Measurements from ENCODE around the gene STYXL1.
"Not testable (repeated sequence)": the region's sequence is repeated elsewhere in the genome, so short reads cannot be mapped to it uniquely, and the experiment has no call there.

Gene STYXL1

GRCh38 chr7:76023002-76023401 is 24.8 kb downstream of the STYXL1 start:
- DNase-seq, result no peak

GRCh38 chr7:76022026-76022780 is 25.6 kb downstream of the STYXL1 start:
- DNase-seq, result no peak

- DNase-seq, result peak; percentile 62
These were observed 27.6 kb downstream of the STYXL1 start for GRCh38 chr7:76020031-76020714.

GRCh38 chr7:76018520-76018919 is 29.3 kb downstream of the STYXL1 start:
- not testable (repeated sequence) for DNase-seq

DNA sequence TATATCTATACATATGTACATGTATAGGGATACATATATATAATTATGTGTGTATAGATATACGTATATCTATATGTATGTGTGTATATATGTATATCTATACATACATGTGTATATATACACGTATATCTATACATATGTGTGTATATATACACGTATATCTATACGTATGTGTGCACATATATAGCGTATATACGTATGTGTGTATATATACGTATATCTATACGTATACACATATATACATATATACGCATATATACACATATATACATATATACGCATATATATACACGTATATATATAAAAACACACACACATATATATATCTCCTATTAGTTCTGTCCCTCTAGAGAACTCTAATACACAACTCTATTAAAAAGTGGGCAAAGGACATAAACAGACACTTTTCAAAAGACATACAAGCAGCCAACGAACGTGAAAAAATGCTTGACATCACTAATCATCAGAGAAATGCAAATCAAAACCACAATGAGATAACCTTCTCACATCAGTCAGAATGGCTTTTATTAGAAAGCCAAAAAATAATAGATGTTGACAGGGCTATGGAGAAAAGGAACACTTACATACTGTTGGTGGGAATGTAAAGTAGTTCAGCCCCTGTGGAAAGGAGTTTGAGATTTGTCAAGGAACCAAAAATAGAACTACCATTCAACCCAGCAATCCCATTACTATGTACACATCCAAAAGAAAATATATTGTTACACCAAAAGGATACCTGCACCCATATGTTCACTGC is 31.4 kb downstream of the STYXL1 start:
- no peak for DNase-seq

GRCh38 chr7:76011442-76011861 is 36.3 kb downstream of the STYXL1 start:
- DNase-seq, result no peak

DNA sequence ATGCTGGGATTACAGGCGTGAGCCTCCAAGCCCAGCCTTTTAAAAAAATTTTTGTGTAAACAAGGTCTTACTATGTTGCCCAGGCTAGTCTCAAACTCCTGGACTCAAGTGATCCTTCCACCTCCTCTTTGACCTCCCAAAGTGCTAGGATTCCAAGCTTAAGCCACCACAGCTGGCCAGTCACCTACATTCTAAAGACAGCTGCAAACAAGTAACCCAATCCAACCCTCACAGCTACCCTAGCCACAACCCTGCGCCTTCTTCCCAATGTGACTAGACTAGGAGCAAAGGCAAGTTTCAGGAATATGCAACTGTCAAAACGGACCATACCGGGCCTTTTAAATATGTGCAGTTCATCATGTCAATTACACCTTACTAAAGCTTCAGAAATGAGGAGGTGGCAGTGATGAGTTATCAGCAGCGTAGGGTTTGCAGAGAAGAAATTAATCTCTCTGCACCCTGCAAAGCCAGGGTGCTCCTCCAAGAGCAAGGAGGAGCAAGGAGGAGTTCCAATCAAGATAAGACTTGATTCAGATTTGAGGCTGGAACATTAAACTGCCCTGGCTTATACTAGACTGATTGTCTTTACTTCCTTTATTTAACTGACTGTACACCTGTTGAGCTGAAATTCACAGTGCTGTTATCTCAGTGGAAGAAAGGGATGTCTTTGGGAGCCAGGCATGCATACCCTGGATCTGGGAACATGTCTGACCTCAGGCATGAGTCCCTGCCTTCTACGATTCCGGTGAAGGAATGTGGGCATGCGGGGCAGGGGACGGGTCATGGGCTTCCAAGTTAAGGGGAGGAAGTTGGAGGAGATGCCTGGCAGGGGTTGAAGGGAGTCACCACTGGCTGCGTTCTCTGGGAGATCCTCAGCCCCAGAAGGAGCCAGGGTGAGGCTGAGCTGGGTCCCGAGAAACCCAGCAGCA is 37.9 kb downstream of the STYXL1 start:
- no peak for DNase-seq

DNA sequence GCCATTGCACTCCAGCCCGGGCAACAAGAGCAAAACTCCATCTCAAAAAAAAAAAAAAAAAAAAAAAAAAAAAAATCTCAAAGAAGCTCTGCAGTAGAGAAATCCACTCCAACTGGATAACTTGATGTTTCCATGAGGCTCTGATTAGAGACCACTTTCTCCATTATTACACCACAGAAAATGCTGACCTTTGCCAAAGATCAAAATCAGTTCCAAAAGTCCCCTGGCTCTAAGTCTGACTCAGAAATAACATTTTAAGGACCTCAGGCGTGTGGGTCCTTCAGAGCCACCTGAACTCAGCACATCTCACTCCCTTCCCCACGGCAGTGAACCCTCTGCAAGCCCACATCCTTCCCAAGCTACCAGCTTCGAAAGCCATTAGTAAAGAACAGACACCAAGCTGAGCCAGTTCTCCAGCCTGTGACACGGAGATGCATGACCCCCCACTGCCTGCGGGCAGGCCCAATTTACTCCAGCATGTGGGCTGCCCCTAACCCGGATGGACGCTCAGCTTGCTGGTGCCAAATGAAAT is 39.6 kb downstream of the STYXL1 start:
- DNase-seq, result peak; percentile 29

DNA sequence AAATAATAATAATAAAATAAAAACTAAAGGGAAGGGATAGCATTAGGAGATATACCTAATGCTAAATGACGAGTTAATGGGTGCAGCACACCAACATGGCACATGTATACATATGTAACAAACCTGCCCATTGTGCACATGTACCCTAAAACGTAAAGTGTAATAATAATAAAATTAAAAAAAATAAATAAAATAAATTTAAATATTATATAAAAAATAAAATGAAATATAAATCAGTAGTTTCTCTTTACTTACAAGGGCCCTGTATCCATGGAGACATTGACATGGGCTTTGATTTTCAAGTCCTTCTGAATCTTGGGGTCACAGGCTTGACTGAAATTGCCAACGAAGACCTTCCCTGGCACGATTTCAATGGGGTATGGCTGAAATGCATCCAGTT is 42.8 kb downstream of the STYXL1 start:
- DNase-seq, result not testable (repeated sequence)

DNA sequence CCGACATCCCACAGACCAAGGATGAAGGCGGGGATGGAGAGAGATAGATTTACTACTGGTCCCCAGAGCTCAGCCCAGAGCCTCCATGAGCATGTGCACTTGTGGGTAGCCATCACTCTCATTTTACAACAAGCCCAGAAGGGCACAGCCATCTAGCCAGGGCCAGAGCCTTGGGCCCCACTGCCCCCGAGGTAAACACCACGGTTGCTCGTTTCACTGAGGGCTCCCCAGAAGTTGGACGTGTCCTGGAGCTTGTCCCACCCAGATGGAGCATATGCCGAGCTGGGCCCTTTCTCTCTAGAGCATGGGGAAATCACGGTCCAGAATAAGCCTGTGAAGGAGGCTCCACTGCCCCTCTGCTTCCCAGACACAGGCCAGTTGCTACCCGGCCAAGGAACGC is 44.4 kb downstream of the STYXL1 start:
- no peak for DNase-seq

DNA sequence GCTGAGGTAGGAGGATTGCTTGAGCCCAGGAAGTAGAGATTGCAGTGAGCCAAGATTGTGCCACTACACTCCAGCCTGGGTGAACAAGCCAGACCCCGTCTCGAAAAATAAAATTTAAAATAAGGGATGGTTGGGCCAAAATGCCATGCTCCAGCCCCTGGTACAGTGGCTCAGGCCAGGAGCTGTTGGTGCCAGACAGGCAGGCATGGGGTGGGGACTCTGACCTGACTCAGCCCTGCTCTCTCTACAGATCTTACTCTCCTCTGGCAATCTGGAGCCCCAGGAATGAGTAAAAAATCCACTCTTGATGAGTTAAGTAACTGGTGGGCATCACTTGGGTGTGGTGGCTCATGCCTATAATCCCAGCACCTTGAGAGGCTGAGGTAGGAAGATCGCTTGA is 45.0 kb downstream of the STYXL1 start:
- no peak for DNase-seq

GRCh38 chr7:76002139-76002538 is 45.7 kb downstream of the STYXL1 start:
- no peak for DNase-seq

DNA sequence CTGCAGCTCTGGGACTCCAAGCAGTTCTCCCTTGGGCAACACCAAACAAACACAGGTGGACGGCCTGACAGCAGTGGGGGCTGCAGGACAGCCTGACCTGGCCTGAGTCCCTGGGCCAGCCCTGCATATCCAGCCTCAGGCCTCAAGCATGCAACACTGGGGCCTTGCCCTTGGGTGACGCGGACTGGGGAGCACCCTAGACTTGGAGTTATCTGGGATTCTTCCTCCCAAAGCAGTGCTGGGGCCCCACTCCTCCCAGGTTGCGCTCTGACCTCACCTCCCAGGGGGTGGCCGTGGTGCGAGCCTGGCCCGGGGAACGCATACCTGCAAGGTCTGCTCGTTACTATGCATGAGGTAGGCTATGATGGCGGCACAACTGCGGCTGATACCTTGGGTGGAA is 47.2 kb downstream of the STYXL1 start:
- DNase-seq, result no peak

- no peak for DNase-seq
These were observed 49.8 kb downstream of the STYXL1 start for GRCh38 chr7:75998038-75998437.

- no peak for DNase-seq
These were observed 51.3 kb downstream of the STYXL1 start for GRCh38 chr7:75996476-75996875.

DNA sequence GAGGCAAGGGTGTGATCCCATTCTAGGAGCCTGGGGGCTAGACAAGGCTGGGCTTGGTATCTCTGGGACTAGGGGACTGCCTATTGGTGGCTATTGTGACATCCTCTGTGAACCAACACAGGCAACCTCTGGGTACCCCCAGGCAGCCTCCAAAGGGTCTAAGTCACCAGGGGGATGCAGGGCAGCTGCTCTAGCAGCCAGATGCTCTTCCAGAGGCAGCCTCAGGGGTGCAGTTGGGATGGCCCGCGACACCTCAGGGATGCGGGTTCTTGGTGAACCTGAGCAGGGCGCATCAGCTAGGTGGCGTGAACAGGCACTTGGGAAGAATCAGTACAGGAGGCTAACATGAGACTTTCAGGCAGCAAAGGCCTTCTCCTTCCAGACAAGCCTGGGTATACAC is 51.8 kb downstream of the STYXL1 start:
- no peak for DNase-seq

- DNase-seq, result no peak
These were observed 52.7 kb downstream of the STYXL1 start for GRCh38 chr7:75995052-75995471.

DNA sequence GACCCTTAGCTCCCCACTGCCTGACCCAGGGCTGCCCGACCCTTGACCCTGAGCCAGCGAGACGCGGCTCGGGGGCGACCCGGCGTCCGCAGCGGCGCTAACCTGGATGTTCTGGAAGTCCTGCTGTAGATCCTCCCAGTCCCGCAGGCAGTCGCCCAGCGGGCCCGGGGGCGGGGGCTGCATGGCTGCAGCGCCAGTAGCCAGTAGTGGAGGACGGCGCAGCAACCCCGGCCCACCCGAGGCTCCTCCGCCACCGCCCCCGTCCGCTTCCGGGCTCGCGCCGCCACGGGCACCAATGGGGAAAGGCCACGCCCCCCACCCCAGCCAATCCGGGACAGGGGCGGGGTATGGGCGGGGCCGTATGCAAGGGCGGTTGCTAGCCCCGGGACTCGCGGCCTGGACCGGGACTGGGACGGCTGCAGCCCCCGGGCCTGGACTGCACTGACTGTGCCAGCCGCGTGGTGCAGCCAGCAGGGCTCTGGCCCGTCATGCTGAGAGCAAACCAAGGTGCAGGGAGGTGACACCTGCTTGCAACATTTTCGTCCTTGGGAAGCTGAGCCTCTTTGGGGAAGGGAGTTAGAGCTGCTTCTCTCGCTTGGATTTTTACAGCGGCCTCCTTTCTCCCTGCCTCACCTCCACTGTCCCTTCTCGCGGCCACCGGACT is 53.3 kb downstream of the STYXL1 start, which contains the start of gene TMEM120A:
Gene TMEM120A (minus strand): TSS at position 208 of the 664 bp plus-strand sequence. CDS start 25 bp downstream, at position 183.
- peak; percentile 87 for DNase-seq

- DNase-seq, result no peak
These were observed 54.0 kb downstream of the STYXL1 start for GRCh38 chr7:75993689-75994387.

- DNase-seq, result no peak
These were observed 55.6 kb downstream of the STYXL1 start for GRCh38 chr7:75992083-75992755.

All from CD4-positive, alpha-beta T cell treated with Interleukin-4 for 4 hours (primary cell).